Common myeloid progenitor, CD34-positive (primary cell): ENCODE measurements around the gene SCGB2A2.

ENCODE experiments used
- CTCF ChIA-PET: fragments of 350-600 bp; sonication (Branson Sonifier 250); formaldehyde crosslinking; loops from one replicate; lab custom pipeline; 2021; ENCODE audit warnings: antibody characterized with exemption; lab: Charles Lee
- POLR2A ChIA-PET: fragments of 350-600 bp; sonication (Branson Sonifier 250); formaldehyde crosslinking; loops from one replicate; lab custom pipeline; 2021; ENCODE audit warnings: antibody characterized with exemption; lab: Charles Lee
- DNase-seq, 3 donors: peaks; one replicate each; pipeline versions ENCODE4 v3.0.0 to v3.0.0-alpha.2; 2013
- H3K27ac ChIP-seq, 2 experiments: 1 replicate in 1 of 2; 2 replicates in 1 of 2; pipeline ENCODE4 v1.7.0; 2013; ENCODE audit warnings: inconsistent platforms in 2 of 2, low read length in 2 of 2, mild to moderate bottlenecking in 2 of 2, low read depth in 1 of 2, moderate library complexity in 1 of 2; ENCODE audit not compliant: severe bottlenecking in 2 of 2, insufficient read depth in 1 of 2, poor library complexity in 1 of 2
- H3K27me3 ChIP-seq, 5 experiments: replicated peaks in 2 of 5; 1 replicate in 3 of 5; 2 replicates in 2 of 5; pipeline versions ENCODE4 v1.6.1 to v1.7.0; 2013; ENCODE audit warnings: low read length in 4 of 5, mild to moderate bottlenecking in 2 of 5, moderate library complexity in 2 of 5, inconsistent platforms in 1 of 5; ENCODE audit not compliant: insufficient read depth in 5 of 5, control insufficient read depth in 4 of 5
- H3K36me3 ChIP-seq, 4 experiments: 1 replicate in 2 of 4; 2 replicates in 2 of 4; pipeline versions ENCODE4 v1.6.1 to v1.7.0; 2013; ENCODE audit warnings: low read length in 3 of 4, control low read depth in 1 of 4, mild to moderate bottlenecking in 1 of 4; ENCODE audit not compliant: control insufficient read depth in 4 of 4, insufficient read depth in 4 of 4
- H3K4me1 ChIP-seq, 4 experiments: 1 replicate in 3 of 4; 2 replicates in 1 of 4; pipeline versions ENCODE4 v1.6.1 to v1.7.1; 2013; ENCODE audit warnings: low read length in 3 of 4, mild to moderate bottlenecking in 3 of 4, control low read depth in 1 of 4, inconsistent platforms in 1 of 4, moderate library complexity in 1 of 4; ENCODE audit not compliant: control insufficient read depth in 4 of 4, insufficient read depth in 4 of 4; ENCODE audit errors: control extremely low read depth in 1 of 4
- H3K4me3 ChIP-seq, 7 experiments: 1 replicate in 4 of 7; 2 replicates in 3 of 7; pipeline versions ENCODE4 v1.5.1 to v1.7.0; 2013; ENCODE audit warnings: mild to moderate bottlenecking in 7 of 7, low read length in 6 of 7, moderate library complexity in 6 of 7, inconsistent platforms in 2 of 7, low read depth in 2 of 7, control low read depth in 1 of 7; ENCODE audit not compliant: insufficient read depth in 4 of 7, control insufficient read depth in 1 of 7; ENCODE audit errors: extremely low read depth in 1 of 7
- H3K9me3 ChIP-seq, 5 experiments: 1 replicate in 4 of 5; 2 replicates in 1 of 5; pipeline versions ENCODE4 v1.6.1 to v1.7.1; 2013; ENCODE audit warnings: low read length in 4 of 5, mild to moderate bottlenecking in 2 of 5, inconsistent platforms in 1 of 5, low read depth in 1 of 5, moderate library complexity in 1 of 5; ENCODE audit not compliant: control insufficient read depth in 4 of 5, insufficient read depth in 2 of 5; ENCODE audit errors: control extremely low read depth in 1 of 5
- WGBS: methylation state at CpG from one replicate; pipeline ENCODE4 v1.1.5; 2013; ENCODE audit not compliant: insufficient coverage; 5-methylcytosine and 5-hydroxymethylcytosine counted together

The SCGB2A2 gene

GRCh38 chr11:62260261-62260953, 9.6 kb upstream of the SCGB2A2 start:
- ChIA-PET POLR2A (no interaction called here), CTCF (no interaction called here)
- H3K36me3 ChIP-seq = no peaks in the 10 kb centered on the region
- H3K4me1 ChIP-seq = no peaks in the 10 kb centered on the region
- H3K27me3 ChIP-seq = peaks cover 0 to 3% (median 0%) of the 10 kb centered on the region in 5 experiments
- H3K27ac ChIP-seq = no peak overlapping the region
- WGBS = 93% methylated on average over 6 of the region's 6 CpGs
- H3K4me3 ChIP-seq = no peak overlapping the region
- peaks cover 0 to 2% (median 0%) of the 10 kb centered on the region in 5 experiments for H3K9me3 ChIP-seq
- DNase-seq = no peak

- DNase-seq = no peak
- no peaks in the 10 kb centered on the region for H3K36me3 ChIP-seq
- H3K27me3 ChIP-seq = peaks cover 0 to 6% (median 3%) of the 10 kb centered on the region in 5 experiments
- no CpG with 5 or more reads among the region's 1 CpG for WGBS
- no peak overlapping the region for H3K4me3 ChIP-seq
- ChIA-PET POLR2A (no interaction called here), CTCF (no interaction called here)
- H3K27ac ChIP-seq = no peak overlapping the region
- H3K4me1 ChIP-seq = no peaks in the 10 kb centered on the region
- H3K9me3 ChIP-seq = no peaks in the 10 kb centered on the region
Measured at GRCh38 chr11:62264004-62264403, 6.0 kb upstream of the SCGB2A2 start.

GRCh38 chr11:62266558-62266957, 3.4 kb upstream of the SCGB2A2 start:
- POLR2A ChIA-PET = no interaction called here
- Histone ChIP-seq H3K27me3 (peaks cover 0 to 9% (median 3%) of the 10 kb centered on the region in 5 experiments), H3K9me3 (no peaks in the 10 kb centered on the region), H3K27ac (no peak overlapping the region), H3K4me3 (no peak overlapping the region), H3K36me3 (no peaks in the 10 kb centered on the region), H3K4me1 (no peaks in the 10 kb centered on the region)
- CTCF ChIA-PET = no interaction called here
- no peak for DNase-seq
- WGBS = 89% methylated on average over 4 of the region's 4 CpGs

- no peaks in the 10 kb centered on the region for H3K36me3 ChIP-seq
- DNase-seq = no peak
- ChIA-PET POLR2A (no interaction called here), CTCF (no interaction called here)
- H3K27ac ChIP-seq = no peak overlapping the region
- H3K27me3 ChIP-seq = peaks cover 0 to 9% (median 3%) of the 10 kb centered on the region in 5 experiments
- H3K4me1 ChIP-seq = no peaks in the 10 kb centered on the region
- H3K9me3 ChIP-seq = no peaks in the 10 kb centered on the region
- no peak overlapping the region for H3K4me3 ChIP-seq
- 80% methylated on average over 1 of the region's 1 CpG for WGBS
Measured at GRCh38 chr11:62267050-62267449, 2.9 kb upstream of the SCGB2A2 start.

- WGBS = 92% methylated on average over 2 of the region's 3 CpGs
- peaks cover 0 to 9% (median 3%) of the 10 kb centered on the region in 5 experiments for H3K27me3 ChIP-seq
- CTCF ChIA-PET = interaction anchor here (0.8 kb wide), 1 partner anchor 20 kb away, joined by 3 read pairs; no protein-coding TSS in a partner anchor
Measured at GRCh38 chr11:62267576-62267975, 2.4 kb upstream of the SCGB2A2 start.

GRCh38 chr11:62273284-62273683, 3.3 kb downstream of the SCGB2A2 start:
- WGBS = 70% methylated on average over 3 of the region's 5 CpGs
- H3K27me3 ChIP-seq = peaks cover 0 to 5% (median 0%) of the 10 kb centered on the region in 5 experiments
- H3K27ac ChIP-seq = no peak overlapping the region
- ChIA-PET CTCF (interaction anchor here (1.2 kb wide), 1 partner anchor 37 kb away, joined by 4 read pairs; no protein-coding TSS in a partner anchor), POLR2A (no interaction called here)
- no peaks in the 10 kb centered on the region for H3K4me1 ChIP-seq
- no peak overlapping the region for H3K4me3 ChIP-seq
- no peaks in the 10 kb centered on the region for H3K9me3 ChIP-seq
- no peak for DNase-seq
- no peaks in the 10 kb centered on the region for H3K36me3 ChIP-seq

More at GRCh38 chr11:62267576-62267975, 2.4 kb upstream of the SCGB2A2 start:
- no peak for DNase-seq
- POLR2A ChIA-PET = no interaction called here
- Histone ChIP-seq H3K9me3 (no peaks in the 10 kb centered on the region), H3K4me1 (no peaks in the 10 kb centered on the region), H3K27ac (no peak overlapping the region), H3K4me3 (no peak overlapping the region), H3K36me3 (no peaks in the 10 kb centered on the region)

- peak in 1 of 3 donors; percentile 1 for DNase-seq
- CTCF ChIA-PET = interaction anchor here (0.6 kb wide), 1 partner anchor 37 kb away, joined by 3 read pairs; no protein-coding TSS in a partner anchor
- no peaks in the 10 kb centered on the region for H3K9me3 ChIP-seq
- 97% methylated on average over 4 of the region's 7 CpGs for WGBS
- H3K27me3 ChIP-seq = peaks cover 0 to 5% (median 0%) of the 10 kb centered on the region in 5 experiments
- no peaks in the 10 kb centered on the region for H3K36me3 ChIP-seq
- H3K4me3 ChIP-seq = no peak overlapping the region
- no peaks in the 10 kb centered on the region for H3K4me1 ChIP-seq
- POLR2A ChIA-PET = no interaction called here
- no peak overlapping the region for H3K27ac ChIP-seq
Measured at GRCh38 chr11:62273789-62274275, 3.9 kb downstream of the SCGB2A2 start.
